ENCODE data around the gene DNAL1. TPM values are rescaled to one million over a fixed set of nuclear protein-coding genes. Genes with fewer than 3 reads are reported as not detected.

DNAL1 gene
- total RNA-seq, 1 experiment from 2014 or later, result 28.1 TPM

DNA sequence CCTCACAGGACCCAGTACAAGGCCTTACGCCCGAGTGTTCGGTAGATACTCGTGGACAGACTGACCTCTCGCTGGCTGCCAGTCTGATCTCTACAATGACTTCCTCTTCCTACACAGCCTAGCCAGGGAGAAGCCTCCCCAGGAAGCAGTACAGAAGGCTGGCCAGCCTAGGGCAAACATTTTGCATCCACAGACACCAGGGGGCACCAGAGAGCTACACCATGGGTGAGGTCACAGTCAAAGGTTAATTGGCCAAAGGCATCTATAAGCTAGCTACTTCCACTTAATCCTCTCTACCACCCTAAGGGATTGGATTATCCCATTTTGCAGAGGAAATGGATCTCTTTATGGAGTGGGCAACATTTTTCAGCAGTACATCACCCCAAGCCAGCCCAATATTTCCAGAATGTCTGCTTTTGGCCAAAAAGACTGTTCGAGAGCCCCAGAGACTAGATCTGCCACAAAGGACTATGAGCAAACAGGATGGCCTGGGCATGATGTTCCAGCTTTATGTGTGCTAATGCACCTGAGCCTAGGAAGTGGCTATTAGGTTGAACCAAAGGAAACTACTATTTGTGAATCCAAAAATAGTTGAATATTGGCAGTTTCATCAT is 84.0 kb downstream of the DNAL1 start:
- TF ChIP-seq, protein P1, sequence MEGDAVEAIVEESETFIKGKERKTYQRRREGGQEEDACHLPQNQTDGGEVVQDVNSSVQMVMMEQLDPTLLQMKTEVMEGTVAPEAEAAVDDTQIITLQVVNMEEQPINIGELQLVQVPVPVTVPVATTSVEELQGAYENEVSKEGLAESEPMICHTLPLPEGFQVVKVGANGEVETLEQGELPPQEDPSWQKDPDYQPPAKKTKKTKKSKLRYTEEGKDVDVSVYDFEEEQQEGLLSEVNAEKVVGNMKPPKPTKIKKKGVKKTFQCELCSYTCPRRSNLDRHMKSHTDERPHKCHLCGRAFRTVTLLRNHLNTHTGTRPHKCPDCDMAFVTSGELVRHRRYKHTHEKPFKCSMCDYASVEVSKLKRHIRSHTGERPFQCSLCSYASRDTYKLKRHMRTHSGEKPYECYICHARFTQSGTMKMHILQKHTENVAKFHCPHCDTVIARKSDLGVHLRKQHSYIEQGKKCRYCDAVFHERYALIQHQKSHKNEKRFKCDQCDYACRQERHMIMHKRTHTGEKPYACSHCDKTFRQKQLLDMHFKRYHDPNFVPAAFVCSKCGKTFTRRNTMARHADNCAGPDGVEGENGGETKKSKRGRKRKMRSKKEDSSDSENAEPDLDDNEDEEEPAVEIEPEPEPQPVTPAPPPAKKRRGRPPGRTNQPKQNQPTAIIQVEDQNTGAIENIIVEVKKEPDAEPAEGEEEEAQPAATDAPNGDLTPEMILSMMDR (conservative IDR thresholded peaks at IDR 0.05; ENCODE audit: low read depth, low read length), result peak; percentile 89
- TF ChIP-seq EZH2 (IDR thresholded peaks at IDR 0.05; ENCODE audit: borderline replicate concordance, low read depth, low read length, poor library complexity, severe bottlenecking), result no peak
- peaks cover 37% of the 10 kb centered on the region for H3K36me3 ChIP-seq (ENCODE audit: insufficient read depth, low read length, poor library complexity, severe bottlenecking)
- H3K27me3 ChIP-seq (replicated peaks; ENCODE audit: insufficient read depth, low read depth, low read length, poor library complexity), result no peaks in the 10 kb centered on the region
- DNase-seq (ENCODE audit: low spot score), result peak; percentile 75
- H3K4me1 ChIP-seq (ENCODE audit: insufficient read depth, low read length, poor library complexity, severe bottlenecking), result peaks cover 34% of the 10 kb centered on the region
- BruUV-seq (replicated peaks), result no TSS peak
- ChIA-PET CTCF (interaction anchor here (0.6 to 1.3 kb wide), 7 partner anchors 12 to 158 kb away, joined by 3 to 14 read pairs (median 4); partner anchors contain the start of gene ZNF410), POLR2A (ENCODE audit: low non-redundant PET) (no interaction called here)
- H3K9me3 ChIP-seq (ENCODE audit: low read depth, low read length, poor library complexity, severe bottlenecking), result no peaks in the 10 kb centered on the region
- intact Hi-C loops (cut with micrococcal nuclease; ENCODE audit: unreplicated experiment), result loop anchor here (2.0 kb wide), 2 partner anchors 290 to 310 kb away; partner anchors contain the start of genes BBOF1 and ENTPD5
- H3K4me3 ChIP-seq (ENCODE audit: low read depth, low read length, poor library complexity, severe bottlenecking), result no peak overlapping the region
- no peak overlapping the region for H3K27ac ChIP-seq (ENCODE audit: low read depth, low read length, poor library complexity, severe bottlenecking)

DNA sequence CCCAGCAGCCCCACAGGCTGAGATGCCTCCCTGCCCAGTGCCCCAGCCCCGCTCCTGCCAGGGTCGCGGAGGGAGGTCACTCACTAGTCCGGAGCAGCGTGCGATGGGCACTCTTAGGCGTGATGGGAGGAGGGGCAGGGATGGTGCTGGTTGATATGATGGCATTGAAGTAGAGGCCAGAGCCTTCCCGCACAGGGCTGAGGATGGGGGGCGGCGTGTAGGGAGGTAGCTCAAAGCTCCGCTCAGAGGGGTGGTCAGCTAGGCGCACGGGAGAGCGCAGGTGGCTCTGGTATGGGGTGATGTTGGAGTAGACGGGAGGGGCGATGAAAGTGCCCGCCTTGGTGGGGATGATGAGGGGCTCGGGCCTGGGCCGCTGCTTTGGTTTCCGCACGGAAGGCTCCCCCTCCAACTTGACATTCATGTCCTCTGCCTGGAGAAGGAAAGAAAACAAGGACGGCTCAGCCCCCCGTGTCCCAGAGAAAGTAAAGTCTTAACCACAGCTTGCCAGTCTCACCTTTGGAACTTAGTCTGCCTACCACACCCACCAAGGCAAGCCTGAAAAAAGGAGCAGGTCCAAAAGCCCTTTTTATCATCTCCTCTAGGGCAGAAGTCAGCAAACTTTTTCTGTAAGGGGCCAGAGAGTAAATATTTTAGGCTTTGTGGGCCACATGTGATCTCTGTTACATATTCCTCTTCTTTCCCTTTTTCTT is 84.9 kb downstream of the DNAL1 start:
- CTCF ChIA-PET, result interaction anchor here (0.6 to 1.3 kb wide), 4 partner anchors 13 to 140 kb away, joined by 4 to 14 read pairs (median 6); a partner anchor contains a TSS
- H3K4me3 ChIP-seq (ENCODE audit: low read depth, low read length, poor library complexity, severe bottlenecking), result no peak overlapping the region
- no peak for DNase-seq (ENCODE audit: low spot score)
- H3K36me3 ChIP-seq (ENCODE audit: insufficient read depth, low read length, poor library complexity, severe bottlenecking), result peaks cover 40% of the 10 kb centered on the region
- TF ChIP-seq, protein P1 (conservative IDR thresholded peaks at IDR 0.05; ENCODE audit: low read depth, low read length), result no peak
- no peak for TF ChIP-seq EZH2 (IDR thresholded peaks at IDR 0.05; ENCODE audit: borderline replicate concordance, low read depth, low read length, poor library complexity, severe bottlenecking)
- H3K4me1 ChIP-seq (ENCODE audit: insufficient read depth, low read length, poor library complexity, severe bottlenecking), result peaks cover 26% of the 10 kb centered on the region
- H3K27ac ChIP-seq (ENCODE audit: low read depth, low read length, poor library complexity, severe bottlenecking), result no peak overlapping the region
- BruUV-seq (replicated peaks), result no TSS peak
- H3K9me3 ChIP-seq (ENCODE audit: low read depth, low read length, poor library complexity, severe bottlenecking), result no peaks in the 10 kb centered on the region
- POLR2A ChIA-PET (ENCODE audit: low non-redundant PET), result interaction anchor here (0.6 kb wide), 1 partner anchor 92 kb away, joined by 4 read pairs; no protein-coding TSS in a partner anchor
- no peaks in the 10 kb centered on the region for H3K27me3 ChIP-seq (replicated peaks; ENCODE audit: insufficient read depth, low read depth, low read length, poor library complexity)
- intact Hi-C loops (cut with micrococcal nuclease; ENCODE audit: unreplicated experiment), result loop anchor here (2.0 kb wide), 2 partner anchors 289 to 309 kb away; partner anchors contain the start of genes BBOF1 and ENTPD5

DNA sequence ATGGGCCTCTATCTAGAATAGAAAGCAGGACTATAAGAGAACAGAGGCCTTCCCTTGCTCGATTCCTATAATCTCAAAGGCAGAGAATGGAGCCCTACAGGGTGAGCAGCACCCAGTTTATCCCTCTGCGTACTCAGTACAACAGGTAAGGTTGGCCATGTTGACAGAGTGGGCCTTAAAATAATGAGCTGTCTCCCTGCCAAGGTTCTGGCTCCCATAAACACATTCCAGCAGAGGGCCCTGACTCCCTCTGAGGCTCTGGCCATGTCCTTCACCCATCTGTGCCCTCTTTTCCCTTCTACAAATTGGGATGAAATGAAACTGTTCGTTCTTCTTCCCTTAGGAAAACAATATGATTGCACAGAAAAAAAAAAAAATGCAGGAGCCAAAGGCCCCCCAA is 86.3 kb downstream of the DNAL1 start:
- no TSS peak for BruUV-seq (replicated peaks)
- ChIA-PET CTCF (no interaction called here), POLR2A (ENCODE audit: low non-redundant PET) (no interaction called here)
- Histone ChIP-seq H3K4me1 (ENCODE audit: insufficient read depth, low read length, poor library complexity, severe bottlenecking) (peaks cover 13% of the 10 kb centered on the region), H3K27me3 (replicated peaks; ENCODE audit: insufficient read depth, low read depth, low read length, poor library complexity) (no peaks in the 10 kb centered on the region), H3K36me3 (ENCODE audit: insufficient read depth, low read length, poor library complexity, severe bottlenecking) (peaks cover 38% of the 10 kb centered on the region), H3K27ac (ENCODE audit: low read depth, low read length, poor library complexity, severe bottlenecking) (no peak overlapping the region), H3K4me3 (ENCODE audit: low read depth, low read length, poor library complexity, severe bottlenecking) (no peak overlapping the region), H3K9me3 (ENCODE audit: low read depth, low read length, poor library complexity, severe bottlenecking) (no peaks in the 10 kb centered on the region)
- TF ChIP-seq, protein P1 (conservative IDR thresholded peaks at IDR 0.05; ENCODE audit: low read depth, low read length), result no peak
- TF ChIP-seq EZH2 (IDR thresholded peaks at IDR 0.05; ENCODE audit: borderline replicate concordance, low read depth, low read length, poor library complexity, severe bottlenecking), result no peak
- no peak for DNase-seq (ENCODE audit: low spot score)
- intact Hi-C loops (cut with micrococcal nuclease; ENCODE audit: unreplicated experiment), result no loop called here

All from A673 (cell line).